ENCODE measurements around the gene SYT12. TPM values are rescaled to one million over a fixed set of nuclear protein-coding genes. Genes with fewer than 3 reads are reported as not detected.

SYT12 gene
- total and polyA plus RNA-seq, 9 donors: 0.05 to 6.0 (median 0.87) TPM; not detected in 2

GRCh38 chr11:67053896-67054329 is 31.0 kb downstream of the SYT12 start:
- no peak for TF ChIP-seq EP300 (IDR thresholded peaks at IDR 0.05)
- TF ChIP-seq CTCF (IDR thresholded peaks at IDR 0.05): peak; percentile 23 to 62 (median 50)
- DNase-seq: peak; percentile 47 to 68 (median 58)
- Histone ChIP-seq H3K4me3 (no peak overlapping the region), H3K4me1 (ENCODE audit: insufficient read depth) (peaks cover 4% of the 10 kb centered on the region), H3K27me3 (no peaks in the 10 kb centered on the region), H3K27ac (no peak overlapping the region), H3K9me3 (no peaks in the 10 kb centered on the region), H3K36me3 (no peaks in the 10 kb centered on the region)
- intact Hi-C loops (cut with DNase I): no loop called here
- WGBS, 3 donors: 19 to 24% (median 20%) methylated on average over 7 of the region's 7 CpGs

GRCh38 chr11:67054346-67054835 is 31.5 kb downstream of the SYT12 start:
- Histone ChIP-seq H3K4me3 (no peak overlapping the region), H3K4me1 (ENCODE audit: insufficient read depth) (peaks cover 4% of the 10 kb centered on the region), H3K27ac (no peak overlapping the region), H3K27me3 (no peaks in the 10 kb centered on the region), H3K9me3 (no peaks in the 10 kb centered on the region), H3K36me3 (no peaks in the 10 kb centered on the region)
- 55 to 60% (median 57%) methylated on average over 9 of the region's 9 CpGs for WGBS, 3 donors
- DNase-seq: no peak
- intact Hi-C loops (cut with DNase I): no loop called here
- TF ChIP-seq CTCF (IDR thresholded peaks at IDR 0.05) (no peak), POLR2A (IDR thresholded peaks at IDR 0.05) (no peak), EP300 (IDR thresholded peaks at IDR 0.05) (no peak)

- Histone ChIP-seq H3K4me3 (no peak overlapping the region), H3K4me1 (ENCODE audit: insufficient read depth) (peaks cover 4% of the 10 kb centered on the region), H3K27me3 (no peaks in the 10 kb centered on the region), H3K27ac (no peak overlapping the region), H3K9me3 (no peaks in the 10 kb centered on the region), H3K36me3 (no peaks in the 10 kb centered on the region)
- 47 to 53% (median 51%) methylated on average over 10 of the region's 10 CpGs for WGBS, 3 donors
- peak in 4 of 5 donors; percentile 40 to 65 (median 48) for DNase-seq
- intact Hi-C loops (cut with DNase I): no loop called here
- TF ChIP-seq CTCF (IDR thresholded peaks at IDR 0.05) (no peak), POLR2A (IDR thresholded peaks at IDR 0.05) (no peak), EP300 (IDR thresholded peaks at IDR 0.05) (no peak)
Observed at GRCh38 chr11:67054836-67055523, 32.0 kb downstream of the SYT12 start.

GRCh38 chr11:67055812-67056211 is 32.9 kb downstream of the SYT12 start:
- Histone ChIP-seq H3K9me3 (no peaks in the 10 kb centered on the region), H3K4me1 (ENCODE audit: insufficient read depth) (peaks cover 4% of the 10 kb centered on the region), H3K27ac (no peak overlapping the region), H3K36me3 (no peaks in the 10 kb centered on the region), H3K4me3 (peak overlapping the region; percentile 48), H3K27me3 (no peaks in the 10 kb centered on the region)
- DNase-seq: peak in 1 of 5 donors; percentile 53
- intact Hi-C loops (cut with DNase I): no loop called here
- 2 to 7% (median 5%) methylated on average over 17 of the region's 17 CpGs for WGBS, 3 donors
- no peak for TF ChIP-seq EP300 (IDR thresholded peaks at IDR 0.05)
- no peak for TF ChIP-seq POLR2A (IDR thresholded peaks at IDR 0.05)
- no peak for TF ChIP-seq CTCF (IDR thresholded peaks at IDR 0.05)
